ENCODE measurements around the gene ARHGAP33.
"Not testable (repeated sequence)": the region's sequence is repeated elsewhere in the genome, so short reads cannot be mapped to it uniquely, and the experiment has no call there.

ARHGAP33 gene

GRCh38 chr19:35833972-35834371 lies 58.6 kb downstream of the ARHGAP33 start:
- no peak overlapping the region for H3K4me3 ChIP-seq (ENCODE audit: low read depth, low read length)
- no peak for DNase-seq (ENCODE audit: low read depth)
- no peak for TF ChIP-seq CTCF (IDR thresholded peaks at IDR 0.05; ENCODE audit: insufficient read depth, low read depth, low read length, missing control alignments)

DNA sequence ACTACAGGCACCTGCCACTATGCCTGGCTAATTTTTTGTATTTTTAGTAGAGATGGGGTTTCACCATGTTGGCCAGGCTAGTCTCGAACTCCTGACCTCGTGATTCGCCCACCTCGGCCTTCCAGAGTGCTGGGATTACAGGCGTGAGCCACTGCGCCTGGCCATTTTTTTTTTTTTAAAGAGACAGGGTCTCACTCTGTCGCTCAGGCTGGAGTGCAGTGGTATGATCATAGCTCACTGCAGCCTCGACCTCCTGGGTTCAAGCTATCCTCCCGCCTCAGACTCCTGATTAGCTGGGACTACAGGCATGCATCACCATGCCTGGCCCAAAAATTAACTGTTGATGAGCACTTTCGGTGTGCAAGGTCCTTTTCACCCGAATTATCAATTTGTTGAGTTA lies 60.7 kb downstream of the ARHGAP33 start:
- H3K4me3 ChIP-seq (ENCODE audit: low read depth, low read length); DNase-seq (ENCODE audit: low read depth): not testable (repeated sequence)
